Colon (tissue), 2 donors: Measurements from ENCODE around the gene TMEM244.
"Not testable (repeated sequence)": the region's sequence is repeated elsewhere in the genome, so short reads cannot be mapped to it uniquely, and the experiment has no call there.

Experiments used
- FAIRE-seq: peaks from 2 replicates; lab custom pipeline; 2012; peaks lifted over from hg19 to GRCh38; lab: Jason Lieb, UNC
- donor health status: control.
- donor health status: control.

Gene TMEM244, protein sequence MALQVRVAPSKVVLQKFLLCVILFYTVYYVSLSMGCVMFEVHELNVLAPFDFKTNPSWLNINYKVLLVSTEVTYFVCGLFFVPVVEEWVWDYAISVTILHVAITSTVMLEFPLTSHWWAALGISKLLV

DNA sequence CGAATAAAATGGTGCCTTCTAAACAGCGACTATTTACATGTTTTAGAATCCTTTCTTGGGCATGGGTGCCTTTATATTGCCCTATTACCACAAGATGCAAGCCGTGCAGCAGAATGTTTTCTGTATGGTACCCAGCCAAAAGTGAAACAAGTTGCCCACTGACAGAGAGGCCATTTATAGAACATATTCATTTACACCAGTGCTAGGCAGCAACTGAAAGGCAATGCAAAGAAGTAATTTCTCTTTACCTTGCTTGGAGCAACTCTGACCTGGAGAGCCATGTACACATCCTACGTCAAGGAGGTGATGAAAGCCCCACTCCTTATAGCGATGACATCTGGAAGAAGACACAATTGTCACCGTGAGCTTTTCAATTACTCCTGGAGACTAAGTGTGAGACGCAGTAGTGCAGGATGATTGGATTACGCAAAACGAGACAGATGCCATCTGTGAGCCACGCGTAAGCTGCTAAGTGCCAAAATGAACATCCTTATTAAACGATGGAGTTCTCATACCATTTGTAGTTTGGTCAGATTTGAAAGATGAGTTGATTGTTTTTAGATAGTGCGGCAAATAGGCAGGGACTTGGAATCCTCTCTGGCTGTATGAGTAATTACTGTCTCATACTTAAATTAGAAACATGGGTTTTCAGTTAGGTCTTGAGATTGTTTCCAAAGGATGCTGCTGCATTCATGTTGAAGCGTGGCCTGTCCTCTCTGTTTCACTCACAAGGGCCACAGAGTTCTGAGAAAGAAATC is at the start of gene TMEM244:
TMEM244 (minus strand) TSS at position 408 of the 758 bp plus-strand sequence; CDS start at position 281, 127 bp downstream.
- no peak for FAIRE-seq

DNA sequence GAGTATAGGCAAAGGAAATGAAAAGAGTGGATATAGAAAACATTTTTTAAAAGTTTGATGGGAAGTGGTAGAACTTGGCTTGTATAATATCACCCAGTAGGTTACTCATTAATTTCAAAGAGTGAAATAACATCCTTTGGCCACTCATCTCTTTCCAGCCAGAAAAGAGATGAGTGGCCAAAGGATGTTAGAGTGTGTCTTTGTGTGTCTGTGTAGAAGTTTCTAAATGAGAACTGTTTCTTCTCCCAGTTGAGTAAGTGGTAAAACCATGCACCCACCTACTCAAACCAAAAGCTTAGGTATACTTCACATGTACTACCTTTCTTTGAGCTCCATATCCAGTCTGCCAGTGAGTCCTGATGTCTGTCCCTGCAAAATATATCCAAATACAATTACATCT is 47.7 kb upstream of the TMEM244 start:
- FAIRE-seq = no peak

DNA sequence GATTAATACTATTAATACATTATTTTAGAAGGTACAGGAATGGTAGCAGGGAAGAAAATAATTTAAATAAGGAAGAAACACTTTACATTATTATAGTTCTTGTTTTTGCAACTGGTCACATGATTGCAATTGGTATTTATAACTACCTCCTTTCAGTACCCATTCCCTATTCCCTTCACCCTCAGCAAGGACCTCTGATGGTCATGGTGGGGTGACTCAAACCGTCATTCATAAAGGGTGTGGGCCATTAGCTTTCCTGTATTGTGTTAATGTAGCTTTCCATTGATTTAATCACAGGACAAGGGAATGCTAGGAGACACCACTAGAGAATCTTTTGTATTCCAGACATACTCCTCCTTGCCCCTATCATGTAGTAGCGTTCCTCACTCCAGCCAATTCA is 47.2 kb upstream of the TMEM244 start:
- no peak for FAIRE-seq

DNA sequence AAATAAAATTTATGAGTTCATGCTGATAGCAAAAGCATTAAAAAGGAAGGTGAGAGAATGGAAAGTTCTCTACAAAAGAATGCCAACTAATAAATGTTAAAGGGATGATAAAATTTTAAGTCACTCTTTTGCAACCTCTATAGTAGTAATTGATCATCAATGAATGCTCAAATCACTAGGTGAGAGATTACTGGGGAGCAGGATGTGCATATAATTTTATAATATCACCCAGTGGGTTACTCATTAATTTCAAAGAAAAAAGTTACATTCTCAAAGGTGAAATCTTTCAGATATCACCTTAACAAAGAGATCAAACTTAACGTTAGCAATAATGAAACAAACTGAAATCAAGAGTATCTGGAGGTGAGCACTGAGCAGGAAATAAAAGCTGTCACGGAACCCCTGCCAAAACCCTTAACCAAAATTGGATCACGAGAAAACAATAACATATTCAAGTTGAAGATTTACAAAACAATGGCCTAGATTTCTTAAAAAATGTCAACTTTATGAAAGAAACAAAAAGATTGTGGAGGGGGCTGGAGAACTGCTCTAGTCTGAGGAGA is 45.5 kb upstream of the TMEM244 start:
- no peak for FAIRE-seq

DNA sequence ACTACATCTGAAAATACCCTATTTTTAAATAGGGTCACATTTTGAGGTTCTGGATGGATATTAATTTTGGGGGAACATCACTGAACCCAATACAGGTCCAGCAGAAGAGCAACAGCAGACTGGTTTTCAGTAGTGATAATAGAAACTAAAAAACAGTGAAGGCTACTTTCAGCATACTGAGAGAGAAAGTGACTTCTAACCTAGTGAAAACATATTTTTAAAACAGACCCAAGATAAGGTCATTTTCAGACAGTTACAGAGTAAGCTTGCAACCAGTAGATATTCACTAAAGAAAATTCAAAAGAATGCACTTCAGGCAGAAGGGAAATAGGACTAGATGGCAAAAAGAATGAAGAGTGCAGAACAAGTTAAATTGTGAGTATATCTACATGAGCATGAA is 42.0 kb upstream of the TMEM244 start:
- FAIRE-seq = no peak

DNA sequence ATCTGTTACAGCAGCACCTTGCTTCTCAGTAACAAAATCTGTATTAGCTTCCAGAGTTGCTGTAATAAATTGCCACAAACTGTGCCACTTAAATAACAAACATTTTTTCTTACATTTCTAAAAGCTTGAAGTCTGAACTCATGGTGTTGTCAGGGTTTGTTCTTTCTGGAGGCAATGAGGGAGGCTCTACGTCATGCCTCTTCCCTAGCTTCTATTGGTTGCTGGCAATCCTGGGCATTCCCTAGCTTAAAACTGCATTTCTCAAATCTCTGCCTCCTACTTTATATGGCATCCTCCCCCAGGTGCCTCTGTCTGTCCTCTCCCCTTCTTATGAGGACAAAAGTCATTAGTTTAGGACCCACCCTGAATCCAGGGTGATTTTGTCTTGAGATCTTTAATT is 41.6 kb upstream of the TMEM244 start:
- FAIRE-seq = no peak

DNA sequence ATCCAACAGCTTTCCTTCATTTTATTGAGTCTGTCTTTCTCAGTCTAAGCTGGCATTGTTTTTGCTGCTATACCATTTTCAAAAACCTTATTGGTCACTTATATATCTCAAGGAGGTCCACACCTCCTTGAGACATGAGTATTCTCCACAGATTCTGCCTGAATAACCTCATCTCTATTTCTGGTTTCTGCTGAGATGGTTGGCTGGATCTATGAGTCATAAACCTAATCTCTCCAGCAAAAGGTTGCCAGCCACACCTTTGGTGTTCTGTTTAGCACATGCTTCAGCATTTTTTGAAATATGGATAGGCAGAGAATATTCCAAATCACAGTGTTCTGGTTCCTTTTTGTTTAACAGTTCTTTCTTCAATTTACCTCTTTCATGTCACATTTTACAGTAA is 40.8 kb upstream of the TMEM244 start:
- no peak for FAIRE-seq

DNA sequence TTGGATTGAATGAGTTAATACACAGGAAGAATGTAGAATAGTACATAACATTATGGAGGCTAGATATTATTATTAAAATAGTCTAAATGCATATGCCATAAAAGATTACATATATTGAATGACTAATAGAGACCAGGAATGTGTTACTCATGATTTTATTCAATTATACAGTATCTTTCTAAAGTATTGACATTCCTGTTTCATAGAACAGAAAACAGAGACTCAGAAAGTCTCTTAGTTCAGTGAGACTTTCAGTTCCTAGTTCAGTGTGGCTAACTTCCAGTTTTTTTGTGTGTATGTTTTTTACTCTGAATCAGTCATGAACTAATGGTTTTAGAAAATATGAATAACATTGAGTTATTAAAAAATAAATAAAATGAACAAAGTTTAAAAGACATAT is 34.6 kb upstream of the TMEM244 start:
- peak; percentile 84 for FAIRE-seq

DNA sequence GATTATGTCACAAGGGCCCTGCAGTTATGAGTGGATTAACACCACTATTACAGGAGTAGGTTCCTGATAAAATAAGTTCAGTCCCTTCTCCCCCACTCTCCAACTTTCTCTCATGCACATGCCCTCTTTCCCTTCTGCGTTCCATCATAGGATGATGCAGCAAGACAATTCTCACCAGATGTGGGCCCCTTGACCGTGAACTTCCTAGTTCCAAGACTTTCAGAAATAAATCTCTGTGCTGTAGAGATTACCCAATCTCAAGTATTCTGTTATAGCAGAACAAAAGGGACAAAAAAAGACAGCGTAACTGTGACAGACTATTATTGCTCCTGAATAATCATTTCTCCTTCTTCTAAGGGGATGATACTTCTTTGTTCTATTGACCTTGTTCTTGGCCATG is 33.8 kb upstream of the TMEM244 start:
- FAIRE-seq = no peak

DNA sequence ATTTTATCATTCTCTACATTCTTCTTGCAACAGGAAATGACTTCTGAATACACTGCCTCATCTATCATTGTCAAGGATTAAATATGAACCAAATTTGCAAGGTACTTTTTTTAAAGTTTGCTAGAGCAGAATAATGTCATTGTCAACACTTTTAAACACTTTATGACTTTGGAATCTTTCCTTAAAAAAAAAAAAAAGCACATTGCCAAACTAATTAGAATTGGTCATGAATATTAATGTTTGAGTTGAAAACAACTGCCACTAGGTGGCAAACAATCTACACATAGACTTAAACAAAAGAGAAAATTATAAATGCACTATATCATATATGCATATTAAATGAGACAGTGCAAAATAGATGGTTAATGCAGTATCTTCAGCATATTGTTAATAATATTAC is 32.5 kb upstream of the TMEM244 start:
- no peak for FAIRE-seq

DNA sequence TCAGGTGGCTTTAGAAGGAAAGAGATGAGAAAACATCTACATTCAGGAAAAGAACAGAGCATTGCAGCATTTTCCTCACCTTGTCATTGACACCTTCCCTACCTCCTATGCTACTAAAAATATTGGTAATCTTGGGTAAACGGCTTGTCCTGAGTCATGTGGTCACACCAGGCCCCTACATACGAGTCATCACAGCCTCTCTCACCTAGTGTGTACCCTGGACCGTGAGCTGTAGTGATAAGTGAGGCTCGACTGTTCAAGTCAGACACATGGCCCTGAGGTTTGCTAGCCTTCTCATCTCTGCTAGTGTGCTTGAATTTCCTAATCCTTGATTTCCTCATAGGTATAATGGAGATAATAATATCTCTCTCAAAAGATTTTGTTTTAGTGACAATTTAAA is 29.6 kb upstream of the TMEM244 start:
- no peak for FAIRE-seq

DNA sequence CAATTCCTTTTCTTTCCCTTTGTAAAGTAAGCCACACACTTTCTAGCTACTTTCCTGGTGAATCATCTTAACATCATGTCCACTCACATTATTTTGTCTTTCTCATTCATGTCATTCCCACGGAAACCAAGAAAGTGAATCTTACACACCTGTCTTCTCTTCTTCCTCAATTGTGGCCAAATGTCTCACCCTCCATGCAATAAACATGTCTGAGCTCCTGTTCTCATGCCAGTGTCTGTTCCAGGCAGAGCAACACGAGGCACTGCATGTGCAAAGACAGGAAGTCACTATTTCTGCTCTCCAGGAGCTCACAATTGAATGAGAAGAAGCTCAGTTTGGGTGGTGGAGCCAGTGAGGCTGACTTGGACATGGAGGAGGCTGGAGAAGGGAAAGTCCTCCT is 29.0 kb upstream of the TMEM244 start:
- no peak for FAIRE-seq

DNA sequence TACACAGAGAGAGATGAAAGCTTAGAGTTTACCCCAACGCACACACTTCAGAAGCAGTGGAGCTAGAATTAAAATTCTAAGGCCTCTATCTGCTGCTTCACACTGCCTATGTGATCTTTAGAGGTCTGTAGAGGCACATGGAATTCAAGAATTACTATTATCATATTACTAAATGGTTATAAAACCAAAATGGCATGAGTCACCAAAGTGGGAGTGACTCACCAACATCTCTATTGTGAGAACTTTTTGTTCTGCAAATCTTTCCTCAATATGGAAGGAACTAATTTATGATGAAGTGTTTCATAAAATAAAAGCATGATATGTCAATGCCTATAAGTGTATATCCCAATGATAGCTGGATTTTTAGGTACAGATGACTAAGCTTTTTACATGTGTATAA is 28.5 kb upstream of the TMEM244 start:
- no peak for FAIRE-seq

DNA sequence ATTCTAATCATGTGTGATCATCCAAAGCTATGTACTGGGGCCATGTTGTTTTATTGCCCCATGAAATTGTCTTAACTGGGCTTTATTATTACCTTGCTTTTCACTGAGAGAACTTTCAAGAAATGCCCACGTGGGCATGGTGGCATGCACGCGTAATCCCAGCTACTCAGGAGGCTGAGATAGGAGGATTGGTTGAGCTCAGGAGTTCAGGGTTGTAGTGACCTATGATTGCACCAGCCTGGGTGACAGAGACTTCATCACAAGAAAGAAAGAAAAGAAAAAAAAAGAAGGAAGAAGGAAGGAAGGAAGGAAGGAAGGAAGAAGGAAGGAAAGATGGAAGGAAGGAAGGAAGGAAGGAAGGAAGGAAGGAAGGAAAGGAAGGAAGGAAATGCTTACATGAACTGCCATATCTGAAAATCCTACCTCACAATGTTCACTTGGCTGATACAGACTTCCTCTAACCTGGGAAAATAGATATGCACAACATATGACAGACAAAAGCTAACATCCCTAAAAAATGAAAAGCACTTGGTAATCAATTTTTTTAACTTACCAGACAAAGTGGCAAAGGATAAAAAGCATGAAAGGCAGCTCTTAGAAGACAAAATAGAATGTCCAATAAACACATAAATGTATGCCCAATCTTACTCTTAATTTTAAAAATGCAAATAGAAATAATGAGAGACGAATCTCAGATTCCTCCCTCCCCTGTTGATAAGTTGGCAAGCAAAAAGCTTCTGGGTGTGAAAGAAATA is 25.5 kb upstream of the TMEM244 start:
- FAIRE-seq = no peak

DNA sequence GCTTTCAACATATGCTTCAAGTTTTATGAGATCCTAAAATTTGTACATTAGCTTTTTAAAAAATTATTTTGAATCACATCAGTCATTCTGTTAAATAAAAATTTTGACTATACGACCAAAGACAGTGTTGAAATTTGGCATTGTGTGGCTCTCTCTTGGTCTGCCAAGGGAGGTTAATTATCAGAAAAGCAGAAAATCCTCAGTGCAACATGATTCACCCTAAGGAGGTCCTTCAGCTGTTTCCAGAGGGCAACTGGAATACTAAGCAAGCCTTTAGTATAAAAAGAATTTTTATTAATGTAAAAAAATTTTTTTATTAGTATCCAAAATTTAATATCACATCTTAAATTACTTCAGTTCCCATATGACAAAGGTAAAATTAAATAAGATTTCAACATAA is 23.1 kb upstream of the TMEM244 start:
- no peak for FAIRE-seq

DNA sequence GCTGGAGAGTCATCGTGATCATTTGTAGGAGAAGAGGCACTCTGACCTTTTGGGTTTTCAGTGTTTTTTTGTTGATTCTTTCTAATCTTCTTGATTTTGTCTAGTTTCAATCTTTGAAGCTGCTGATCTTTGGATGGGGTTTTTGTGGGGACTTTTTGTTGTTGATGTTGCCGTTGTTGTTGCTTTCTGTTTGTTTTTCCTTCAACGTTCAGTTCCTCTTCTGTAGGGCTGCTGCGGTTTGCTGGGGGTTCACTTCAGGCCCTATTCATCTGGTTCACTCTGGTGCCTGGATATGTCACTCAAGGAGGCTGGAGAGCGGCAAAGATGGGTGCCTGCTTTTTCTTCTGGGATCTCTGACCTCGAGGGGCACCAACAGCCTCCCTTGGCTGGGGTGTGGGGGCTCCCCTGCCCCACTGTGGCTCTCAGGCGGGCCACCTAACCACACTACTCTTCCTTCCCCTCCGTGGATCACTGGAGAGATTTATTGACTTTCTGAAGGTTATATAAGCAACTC is 21.5 kb upstream of the TMEM244 start:
- no peak for FAIRE-seq

DNA sequence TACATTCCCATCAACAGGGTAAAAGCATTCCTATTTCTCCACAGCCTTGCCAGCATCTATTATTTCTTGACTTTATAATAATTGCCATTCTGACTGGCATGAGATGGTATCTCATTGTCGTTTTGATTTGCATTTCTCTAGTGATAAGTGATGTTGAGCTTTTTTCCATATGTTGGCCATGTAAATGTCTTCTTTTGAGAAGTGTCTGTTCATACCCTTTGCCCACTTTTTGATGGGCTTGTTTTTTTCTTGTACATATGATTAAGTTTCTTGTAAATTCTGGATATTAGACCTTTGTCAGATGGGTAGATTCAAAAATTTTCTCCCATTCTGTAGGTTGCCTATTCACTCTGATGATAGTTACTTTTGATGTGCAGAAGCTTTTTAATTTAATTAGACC is 16.8 kb upstream of the TMEM244 start:
- not testable (repeated sequence) for FAIRE-seq

DNA sequence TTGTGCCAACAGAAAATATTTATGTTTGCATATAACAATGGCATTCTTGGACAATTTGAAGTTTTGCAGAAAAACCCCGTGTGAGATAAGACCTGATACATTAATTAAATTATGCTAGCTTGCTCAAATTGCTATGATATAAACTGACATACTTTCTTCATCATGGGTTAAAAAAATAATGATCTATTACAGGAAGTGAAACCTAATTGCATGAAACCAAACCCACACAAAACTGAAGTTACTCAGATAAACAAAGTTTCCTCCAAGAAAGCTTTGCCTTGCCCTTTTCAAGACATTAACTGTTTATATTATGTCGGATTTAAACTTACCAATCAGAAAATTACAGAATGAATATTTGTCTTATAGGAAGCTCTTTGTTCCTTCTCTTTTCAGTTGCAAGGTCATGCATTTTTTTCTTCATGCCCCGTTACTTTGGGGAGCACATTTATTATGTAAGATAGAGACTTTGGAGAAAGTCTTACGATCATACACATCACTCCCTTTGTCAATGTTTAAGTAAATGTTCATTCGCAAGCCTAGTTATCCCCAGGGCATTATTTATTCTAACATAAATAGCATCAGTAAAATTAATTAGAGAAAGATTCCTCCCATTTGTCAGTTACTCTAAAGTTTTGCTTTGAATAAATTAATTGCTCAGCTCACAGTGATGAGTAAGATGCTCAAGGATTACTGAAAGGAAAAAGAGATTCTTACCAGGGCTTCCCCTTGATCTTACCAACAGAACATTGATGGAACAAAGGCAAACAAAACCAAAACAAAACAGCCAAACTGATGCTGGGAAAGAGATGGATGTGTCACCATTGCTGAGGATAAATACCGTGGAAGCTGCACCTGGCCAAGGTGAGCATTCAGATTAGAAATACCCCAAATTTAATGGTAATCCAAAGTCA is 14.8 kb upstream of the TMEM244 start:
- FAIRE-seq = no peak

DNA sequence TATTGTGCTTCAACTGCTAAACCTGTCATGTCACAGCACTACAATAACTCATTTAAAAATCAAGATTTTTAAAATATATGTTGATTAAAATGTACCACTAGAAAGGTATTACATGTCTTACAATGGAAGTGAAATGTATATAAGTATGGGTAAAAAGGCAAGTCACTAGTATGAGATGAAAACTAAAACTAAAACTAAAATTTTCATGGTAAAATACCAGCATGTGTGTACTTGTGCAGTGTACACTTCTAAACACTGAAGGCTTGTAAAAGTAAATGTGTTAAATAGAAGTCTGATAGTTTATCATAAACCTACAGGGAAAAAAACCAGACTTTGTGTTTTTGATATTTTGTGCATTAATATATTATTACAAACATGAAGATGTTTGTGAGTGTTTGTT is 13.7 kb upstream of the TMEM244 start:
- FAIRE-seq = no peak

DNA sequence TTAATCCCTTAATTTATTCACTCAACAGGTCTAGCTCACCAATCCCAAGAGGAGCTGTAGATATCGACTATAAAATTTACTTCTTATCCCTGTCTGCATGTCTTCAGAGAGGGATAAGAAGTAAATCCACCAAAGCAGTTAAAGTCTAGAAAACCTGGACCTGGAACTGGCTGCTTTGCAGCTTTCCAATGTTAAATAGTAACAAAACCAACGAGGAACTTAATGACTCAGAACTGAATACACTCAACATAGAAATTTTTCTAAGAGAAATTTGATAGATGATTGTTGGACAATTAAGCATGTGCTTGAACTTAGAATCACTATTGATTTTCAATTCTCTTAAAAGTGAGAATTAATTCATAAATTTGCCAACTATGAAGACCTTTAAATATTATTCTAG is 11.5 kb upstream of the TMEM244 start:
- no peak for FAIRE-seq

DNA sequence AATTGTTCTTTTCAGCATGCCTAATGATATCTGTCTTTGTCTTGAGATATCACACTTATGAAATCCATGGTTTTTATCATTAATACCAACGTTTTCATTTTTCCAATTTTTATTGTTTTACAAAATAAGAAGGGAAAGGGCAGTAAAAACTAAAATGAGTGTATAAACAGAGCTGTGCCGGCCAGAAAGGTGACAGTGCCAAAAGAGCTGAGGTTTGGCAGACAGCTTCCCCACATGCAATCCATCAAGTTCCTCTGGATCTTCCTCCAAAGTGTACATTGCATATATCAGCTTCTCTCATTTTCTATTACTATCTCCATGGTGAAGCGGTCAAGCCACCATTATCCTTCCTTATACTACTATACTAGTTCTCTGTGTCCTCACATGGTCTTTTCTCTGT is 10.1 kb upstream of the TMEM244 start:
- FAIRE-seq = no peak

DNA sequence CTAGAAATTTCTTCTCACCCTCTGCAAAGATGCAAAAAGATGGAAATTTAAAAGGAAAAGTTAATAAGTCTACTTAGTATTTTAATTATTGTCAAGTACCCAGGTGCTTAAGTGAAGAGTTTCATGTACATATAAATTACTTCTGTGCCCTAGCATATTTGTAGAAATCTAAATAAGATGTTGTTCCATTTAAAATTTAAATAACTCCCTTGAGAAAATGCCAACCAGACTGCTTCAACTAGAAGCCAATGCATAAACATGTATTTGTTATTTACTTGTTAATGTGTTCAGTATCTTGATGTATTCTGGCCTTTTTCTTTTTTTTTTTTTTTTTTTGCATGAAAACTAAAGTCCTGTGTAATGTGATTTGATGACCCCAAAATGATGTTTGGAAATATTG is 6.3 kb upstream of the TMEM244 start:
- no peak for FAIRE-seq
